Pons (tissue), 1 donor: ENCODE results near the gene RHBDF1.

Experiments used
- DNase-seq: peaks from one replicate; pipeline ENCODE4 v3.0.0-alpha.2; 2016; ENCODE audit warnings: low spot score

The RHBDF1 gene

GRCh38 chr16:72561-73548, at the start of gene RHBDF1:
RHBDF1 (minus strand) TSS chr16:72631; CDS start chr16:65015, 7,616 bp downstream.
- no peak for DNase-seq

GRCh38 chr16:120756-121155, 48.3 kb upstream of the RHBDF1 start:
- DNase-seq, result no peak

- DNase-seq, result no peak
Measured at GRCh38 chr16:119835-120491, 47.5 kb upstream of the RHBDF1 start.

- DNase-seq, result no peak
Measured at GRCh38 chr16:119295-119694, 46.9 kb upstream of the RHBDF1 start.

- DNase-seq, result no peak
Measured at GRCh38 chr16:118857-119256, 46.4 kb upstream of the RHBDF1 start.

GRCh38 chr16:117379-118365, 45.2 kb upstream of the RHBDF1 start:
- no peak for DNase-seq

GRCh38 chr16:116015-116414, 43.6 kb upstream of the RHBDF1 start:
- DNase-seq, result no peak

- no peak for DNase-seq
Measured at GRCh38 chr16:114327-114726, 41.9 kb upstream of the RHBDF1 start.

- DNase-seq, result no peak
Measured at GRCh38 chr16:112153-112840, 39.9 kb upstream of the RHBDF1 start.

GRCh38 chr16:106623-107324, 34.3 kb upstream of the RHBDF1 start:
- peak; percentile 86 for DNase-seq

- DNase-seq, result no peak
Measured at GRCh38 chr16:105521-105920, 33.1 kb upstream of the RHBDF1 start.

GRCh38 chr16:104928-105327, 32.5 kb upstream of the RHBDF1 start:
- DNase-seq, result no peak

GRCh38 chr16:104355-104754, 31.9 kb upstream of the RHBDF1 start:
- no peak for DNase-seq

- peak; percentile 58 for DNase-seq
Measured at GRCh38 chr16:102060-102855, 29.8 kb upstream of the RHBDF1 start.

- DNase-seq, result no peak
Measured at GRCh38 chr16:101586-101985, 29.2 kb upstream of the RHBDF1 start.

GRCh38 chr16:100989-101388, 28.6 kb upstream of the RHBDF1 start:
- no peak for DNase-seq

GRCh38 chr16:97822-98221, 25.4 kb upstream of the RHBDF1 start:
- DNase-seq, result no peak

- DNase-seq, result peak; percentile 86
Measured at GRCh38 chr16:96935-97381, 24.5 kb upstream of the RHBDF1 start.

GRCh38 chr16:94918-95265, 22.5 kb upstream of the RHBDF1 start:
- no peak for DNase-seq
